HG02759 (cell line): ENCODE measurements around the gene LACC1.
A peak's percentile ranks its signal among the peaks of the same experiment; 100 is the strongest.

Source experiments
- ATAC-seq: cut with Tn5 transposase; IDR thresholded peaks from one replicate; pipeline ENCODE4 v1.9.1; 2021; ENCODE audit warnings: mild to moderate bottlenecking, moderate library complexity; ENCODE audit not compliant: unreplicated experiment

Gene LACC1

GRCh38 chr13:43879755-43880181, at the start of gene LACC1:
Gene LACC1 (plus strand): TSS chr13:43879904. CDS start chr13:43880986, 1,082 bp downstream.
- peak; percentile 42 for ATAC-seq

GRCh38 chr13:43830497-43830881, 49.2 kb upstream of the LACC1 start:
- no peak for ATAC-seq

- ATAC-seq: no peak
Observed at GRCh38 chr13:43831088-43831487, 48.6 kb upstream of the LACC1 start.

- ATAC-seq: no peak
Observed at GRCh38 chr13:43835701-43836100, 44.0 kb upstream of the LACC1 start.

- ATAC-seq: no peak
Observed at GRCh38 chr13:43838909-43839308, 40.8 kb upstream of the LACC1 start.

- ATAC-seq: no peak
Observed at GRCh38 chr13:43846496-43847158, 33.1 kb upstream of the LACC1 start.

- ATAC-seq: no peak
Observed at GRCh38 chr13:43848001-43848649, 31.6 kb upstream of the LACC1 start.

GRCh38 chr13:43850873-43851272, 28.8 kb upstream of the LACC1 start:
- ATAC-seq: no peak

GRCh38 chr13:43852923-43853404, 26.7 kb upstream of the LACC1 start:
- ATAC-seq: no peak

- no peak for ATAC-seq
Observed at GRCh38 chr13:43861863-43862262, 17.8 kb upstream of the LACC1 start.

- no peak for ATAC-seq
Observed at GRCh38 chr13:43864921-43865320, 14.8 kb upstream of the LACC1 start.

GRCh38 chr13:43865892-43866291, 13.8 kb upstream of the LACC1 start:
- ATAC-seq: no peak

- no peak for ATAC-seq
Observed at GRCh38 chr13:43872181-43872580, 7.5 kb upstream of the LACC1 start.

GRCh38 chr13:43874504-43875092, 5.1 kb upstream of the LACC1 start:
- ATAC-seq: no peak

GRCh38 chr13:43876366-43876765, 3.3 kb upstream of the LACC1 start:
- no peak for ATAC-seq

- ATAC-seq: no peak
Observed at GRCh38 chr13:43877326-43877725, 2.4 kb upstream of the LACC1 start.

- ATAC-seq: no peak
Observed at GRCh38 chr13:43877766-43878165, 1.9 kb upstream of the LACC1 start.

- ATAC-seq: peak; percentile 83
Observed at GRCh38 chr13:43878892-43879754, 581 bp upstream of the LACC1 start, which contains the start of gene CCDC122. Gene CCDC122 (minus strand): TSS chr13:43879740. CDS start chr13:43869376, 10,364 bp downstream.

GRCh38 chr13:43880214-43880855, 631 bp downstream of the LACC1 start:
- no peak for ATAC-seq

- ATAC-seq: no peak
Observed at GRCh38 chr13:43880926-43881325, 1.2 kb downstream of the LACC1 start.

GRCh38 chr13:43881580-43881979, 1.9 kb downstream of the LACC1 start:
- ATAC-seq: no peak
